A549 (cell line): Measurements from ENCODE around the gene GNA12.

Experiments used
- CHD2 ChIP-seq: fragments of 150-350 bp; IDR thresholded peaks from 2 replicates; pipeline ENCODE4 v1.6.1; 2014; ENCODE audit warnings: low read length; ENCODE audit not compliant: partially characterized antibody
- JUNB ChIP-seq: fragments of >200 bp; sonication (Bioruptor Twin); formaldehyde crosslinking; IDR thresholded peaks from 2 replicates; pipeline ENCODE4 v1.6.1; 2016
- POLR2A ChIP-seq: IDR thresholded peaks from 2 replicates; pipeline ENCODE4 v1.6.1; 2012; ENCODE audit warnings: mild to moderate bottlenecking, low read length
- RAD21 ChIP-seq, 2 experiments: fragments of >200 bp in 1 of 2; sonication (Bioruptor Twin) in 1 of 2; formaldehyde crosslinking in 1 of 2; IDR thresholded peaks in 1 of 2; conservative IDR thresholded peaks in 1 of 2; 2 replicates in 1 of 2; 3 replicates in 1 of 2; pipeline ENCODE4 v1.6.1; 2012 to 2018; ENCODE audit warnings: inconsistent platforms in 1 of 2
- RNF2 ChIP-seq: fragments of 200-600 bp; sonication (generic); IDR thresholded peaks from 2 replicates; pipeline ENCODE4 v1.6.1; 2016; ENCODE audit warnings: low read depth, mild to moderate bottlenecking, antibody characterized with exemption, moderate library complexity, borderline replicate concordance
- SMC3 ChIP-seq: fragments of >200 bp; sonication (Bioruptor Twin); formaldehyde crosslinking; IDR thresholded peaks from 3 replicates; pipeline ENCODE4 v1.6.1; 2018; ENCODE audit warnings: inconsistent platforms
- TF ChIP-seq, protein P1 (sequence below): fragments of 200-600 bp; sonication (generic); IDR thresholded peaks from 2 replicates; pipeline ENCODE4 v1.6.1; 2016; ENCODE audit warnings: antibody characterized with exemption, mild to moderate bottlenecking, moderate library complexity
- TF ChIP-seq, protein P2 (sequence below): IDR thresholded peaks from 2 replicates; pipeline ENCODE4 v1.6.1; 2012
- TF ChIP-seq, protein P3 (sequence below): fragments of >200 bp; sonication (Bioruptor Twin); formaldehyde crosslinking; IDR thresholded peaks from 3 replicates; pipeline ENCODE4 v1.5.1; 2016

DNA sequence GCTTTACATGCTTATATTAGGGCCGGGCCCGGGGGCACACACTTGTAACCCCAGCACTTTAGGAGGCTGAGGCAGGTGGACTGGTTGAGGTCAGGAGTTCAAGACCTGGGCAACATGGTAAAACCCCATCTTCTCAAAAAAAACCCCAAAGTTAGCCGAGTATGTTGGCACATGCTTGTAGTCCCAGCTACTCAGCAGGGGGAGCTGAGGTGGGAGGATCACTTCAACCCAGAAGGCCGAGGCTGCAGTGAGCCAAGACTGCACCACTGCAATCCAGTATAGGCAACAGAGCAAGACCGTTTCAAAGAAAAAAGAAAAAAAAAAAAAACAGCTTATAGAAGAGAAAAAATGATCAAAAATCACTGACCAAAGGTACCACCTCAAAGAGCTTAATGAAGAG lies 93.0 kb downstream of the GNA12 start:
- no peak for TF ChIP-seq POLR2A
- TF ChIP-seq, protein P1, sequence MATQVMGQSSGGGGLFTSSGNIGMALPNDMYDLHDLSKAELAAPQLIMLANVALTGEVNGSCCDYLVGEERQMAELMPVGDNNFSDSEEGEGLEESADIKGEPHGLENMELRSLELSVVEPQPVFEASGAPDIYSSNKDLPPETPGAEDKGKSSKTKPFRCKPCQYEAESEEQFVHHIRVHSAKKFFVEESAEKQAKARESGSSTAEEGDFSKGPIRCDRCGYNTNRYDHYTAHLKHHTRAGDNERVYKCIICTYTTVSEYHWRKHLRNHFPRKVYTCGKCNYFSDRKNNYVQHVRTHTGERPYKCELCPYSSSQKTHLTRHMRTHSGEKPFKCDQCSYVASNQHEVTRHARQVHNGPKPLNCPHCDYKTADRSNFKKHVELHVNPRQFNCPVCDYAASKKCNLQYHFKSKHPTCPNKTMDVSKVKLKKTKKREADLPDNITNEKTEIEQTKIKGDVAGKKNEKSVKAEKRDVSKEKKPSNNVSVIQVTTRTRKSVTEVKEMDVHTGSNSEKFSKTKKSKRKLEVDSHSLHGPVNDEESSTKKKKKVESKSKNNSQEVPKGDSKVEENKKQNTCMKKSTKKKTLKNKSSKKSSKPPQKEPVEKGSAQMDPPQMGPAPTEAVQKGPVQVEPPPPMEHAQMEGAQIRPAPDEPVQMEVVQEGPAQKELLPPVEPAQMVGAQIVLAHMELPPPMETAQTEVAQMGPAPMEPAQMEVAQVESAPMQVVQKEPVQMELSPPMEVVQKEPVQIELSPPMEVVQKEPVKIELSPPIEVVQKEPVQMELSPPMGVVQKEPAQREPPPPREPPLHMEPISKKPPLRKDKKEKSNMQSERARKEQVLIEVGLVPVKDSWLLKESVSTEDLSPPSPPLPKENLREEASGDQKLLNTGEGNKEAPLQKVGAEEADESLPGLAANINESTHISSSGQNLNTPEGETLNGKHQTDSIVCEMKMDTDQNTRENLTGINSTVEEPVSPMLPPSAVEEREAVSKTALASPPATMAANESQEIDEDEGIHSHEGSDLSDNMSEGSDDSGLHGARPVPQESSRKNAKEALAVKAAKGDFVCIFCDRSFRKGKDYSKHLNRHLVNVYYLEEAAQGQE = no peak
- TF ChIP-seq, protein P2, sequence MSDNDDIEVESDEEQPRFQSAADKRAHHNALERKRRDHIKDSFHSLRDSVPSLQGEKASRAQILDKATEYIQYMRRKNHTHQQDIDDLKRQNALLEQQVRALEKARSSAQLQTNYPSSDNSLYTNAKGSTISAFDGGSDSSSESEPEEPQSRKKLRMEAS = no peak
- TF ChIP-seq, protein P3, sequence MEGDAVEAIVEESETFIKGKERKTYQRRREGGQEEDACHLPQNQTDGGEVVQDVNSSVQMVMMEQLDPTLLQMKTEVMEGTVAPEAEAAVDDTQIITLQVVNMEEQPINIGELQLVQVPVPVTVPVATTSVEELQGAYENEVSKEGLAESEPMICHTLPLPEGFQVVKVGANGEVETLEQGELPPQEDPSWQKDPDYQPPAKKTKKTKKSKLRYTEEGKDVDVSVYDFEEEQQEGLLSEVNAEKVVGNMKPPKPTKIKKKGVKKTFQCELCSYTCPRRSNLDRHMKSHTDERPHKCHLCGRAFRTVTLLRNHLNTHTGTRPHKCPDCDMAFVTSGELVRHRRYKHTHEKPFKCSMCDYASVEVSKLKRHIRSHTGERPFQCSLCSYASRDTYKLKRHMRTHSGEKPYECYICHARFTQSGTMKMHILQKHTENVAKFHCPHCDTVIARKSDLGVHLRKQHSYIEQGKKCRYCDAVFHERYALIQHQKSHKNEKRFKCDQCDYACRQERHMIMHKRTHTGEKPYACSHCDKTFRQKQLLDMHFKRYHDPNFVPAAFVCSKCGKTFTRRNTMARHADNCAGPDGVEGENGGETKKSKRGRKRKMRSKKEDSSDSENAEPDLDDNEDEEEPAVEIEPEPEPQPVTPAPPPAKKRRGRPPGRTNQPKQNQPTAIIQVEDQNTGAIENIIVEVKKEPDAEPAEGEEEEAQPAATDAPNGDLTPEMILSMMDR = no peak
- no peak for TF ChIP-seq CHD2
- TF ChIP-seq RNF2 = no peak
- no peak for TF ChIP-seq RAD21 (conservative IDR thresholded peaks at IDR 0.05 in 1 of 2, IDR thresholded peaks at IDR 0.05 in 1 of 2)
- no peak for TF ChIP-seq JUNB
- TF ChIP-seq SMC3 = no peak
